NK-92 treated with Interleukin-12 subunit alpha and Interleukin-12 subunit beta, amount 100 ng/mL, for 24 hours (cell line): ENCODE data around the gene LYPD6B.

ENCODE experiments used
- DNase-seq: peaks from one replicate; lab custom pipeline; 2025; lab: John Stamatoyannopoulos, UW

Gene LYPD6B

GRCh38 chr2:149012545-149012944 is 26.0 kb upstream of the LYPD6B start:
- DNase-seq = no peak

- DNase-seq = no peak
These were observed 23.0 kb upstream of the LYPD6B start for GRCh38 chr2:149015501-149015900.

DNA sequence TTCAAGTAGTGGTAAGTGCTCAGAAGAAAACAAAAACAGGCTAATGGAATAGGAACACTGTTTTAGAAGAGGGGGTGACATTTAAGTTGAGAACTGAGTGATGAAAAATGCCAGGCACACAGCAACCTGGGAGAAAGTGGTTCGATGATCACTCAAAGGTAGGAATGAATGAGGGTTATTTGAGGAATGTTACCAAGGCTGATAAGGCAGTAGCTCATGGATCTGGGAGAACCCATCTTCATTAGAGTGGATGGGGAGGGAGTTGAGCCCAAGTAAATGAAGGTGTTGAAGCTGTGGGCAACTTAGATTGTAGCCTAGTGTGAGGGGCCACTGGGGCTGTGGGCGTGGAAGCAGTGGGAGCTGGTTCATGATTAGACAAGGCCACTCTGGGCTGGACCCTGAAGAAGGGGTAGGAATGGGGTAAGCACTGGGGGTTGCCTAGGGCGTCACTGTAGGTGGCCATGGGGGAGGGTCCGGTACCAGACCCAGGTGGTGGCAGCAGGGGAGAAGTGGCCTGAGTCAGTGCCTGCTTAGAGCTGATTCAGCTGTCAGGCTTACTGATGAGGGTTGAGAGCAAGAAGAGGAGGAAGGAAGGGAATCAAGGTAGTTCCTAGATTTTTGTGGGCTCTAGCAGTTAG is 22.5 kb upstream of the LYPD6B start:
- no peak for DNase-seq

DNA sequence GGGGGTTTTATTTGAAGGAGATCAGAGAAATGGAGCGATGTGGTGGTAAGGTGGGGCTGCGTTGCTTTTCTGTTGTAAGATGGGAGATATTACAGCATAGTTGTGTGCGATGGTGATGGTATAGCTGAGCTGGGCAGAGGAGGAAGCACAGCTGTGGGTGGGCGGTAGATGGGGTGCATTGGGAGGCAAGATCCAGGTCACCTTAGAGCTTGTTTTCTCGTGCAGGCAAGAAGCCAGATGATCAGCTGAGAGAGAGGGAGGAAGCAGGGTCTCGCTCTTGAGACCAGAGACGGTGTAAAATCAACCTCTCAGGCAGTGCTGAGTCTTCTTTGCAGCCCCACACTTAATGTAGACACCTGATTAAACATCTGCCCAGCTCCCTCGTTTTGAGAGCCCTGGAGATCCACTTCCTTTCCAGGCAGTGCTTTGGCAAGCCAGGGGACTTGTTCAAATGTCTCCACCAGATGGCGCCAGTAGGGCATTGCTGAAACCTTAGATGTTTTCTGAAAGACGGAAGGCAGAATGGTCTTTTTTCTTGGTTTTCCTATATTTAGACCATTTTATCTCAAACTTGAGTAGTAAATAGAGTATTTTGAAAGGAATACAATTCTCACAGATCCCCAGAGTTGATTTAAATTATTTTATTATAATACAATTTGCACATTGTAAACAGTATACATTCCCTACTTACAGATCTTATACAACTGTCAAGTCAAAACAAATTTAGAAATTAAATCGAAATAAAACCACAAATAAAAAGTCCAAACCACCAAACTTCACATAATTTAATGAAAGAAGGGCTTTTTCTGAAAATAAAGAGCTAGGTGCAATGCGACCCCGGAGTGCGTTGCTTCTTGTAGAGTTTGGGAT is 21.1 kb upstream of the LYPD6B start:
- DNase-seq = peak; percentile 26

DNA sequence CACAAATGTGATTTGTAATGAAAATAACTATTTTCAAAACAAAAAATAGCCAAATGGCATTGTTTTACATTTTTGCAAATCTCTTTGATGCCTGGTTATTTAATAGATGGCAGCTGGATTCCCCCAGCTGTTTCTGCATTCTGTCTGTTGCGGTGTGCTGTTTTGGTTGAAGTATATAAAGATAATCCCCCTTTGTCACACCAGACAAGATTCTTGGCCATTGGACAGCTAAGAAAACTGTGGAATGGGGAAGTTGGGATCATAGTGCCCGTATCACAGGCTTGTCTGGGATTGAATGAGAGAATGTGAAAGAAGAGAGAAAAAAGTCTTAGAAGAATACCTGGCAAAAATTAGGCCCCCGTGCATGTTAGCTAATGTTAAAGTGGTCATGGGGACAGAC is 19.5 kb upstream of the LYPD6B start:
- no peak for DNase-seq

- no peak for DNase-seq
These were observed 18.7 kb upstream of the LYPD6B start for GRCh38 chr2:149019768-149020167.

DNA sequence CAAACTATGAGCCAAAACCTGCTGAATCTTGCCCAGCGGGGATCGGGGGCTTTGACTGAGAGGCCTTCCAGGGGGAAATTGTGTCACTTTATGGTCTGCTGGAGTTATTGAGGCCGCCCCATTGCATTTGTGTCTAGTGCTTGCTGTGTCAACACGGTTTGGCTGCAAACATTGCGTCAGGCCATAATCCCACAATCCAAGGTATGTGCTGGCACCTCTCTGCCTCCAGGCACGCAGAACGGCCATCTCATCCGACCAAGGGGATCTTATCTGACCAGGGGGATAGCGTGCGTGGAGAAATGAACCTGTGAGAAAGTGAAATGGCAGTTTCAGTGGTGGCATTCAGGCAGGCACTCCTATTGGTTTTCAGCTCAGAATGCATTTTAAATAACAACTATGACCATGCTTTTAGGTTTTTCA is 18.1 kb upstream of the LYPD6B start:
- no peak for DNase-seq

GRCh38 chr2:149021271-149021719 is 17.2 kb upstream of the LYPD6B start:
- no peak for DNase-seq

- DNase-seq = no peak
These were observed 16.7 kb upstream of the LYPD6B start for GRCh38 chr2:149021761-149022160.

DNA sequence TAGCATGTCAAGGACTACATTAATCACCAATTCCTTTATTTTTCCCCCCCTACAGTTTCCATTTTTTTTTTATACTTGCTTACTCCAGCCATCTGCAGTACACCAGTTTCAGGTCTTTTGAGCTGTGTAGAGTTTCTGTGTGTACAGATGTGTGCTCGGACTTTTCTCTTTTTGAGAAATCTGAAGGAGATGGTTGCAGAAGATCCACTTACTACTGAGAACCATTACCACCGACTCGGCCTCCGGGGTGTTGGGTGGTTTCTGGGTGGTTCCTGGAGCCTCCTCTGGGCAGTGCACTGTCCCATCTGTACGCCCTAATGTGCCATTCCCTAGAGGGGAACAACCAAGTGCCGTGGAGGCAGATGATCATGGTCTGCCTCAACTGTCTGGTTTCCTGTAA is 15.4 kb upstream of the LYPD6B start:
- DNase-seq = no peak

DNA sequence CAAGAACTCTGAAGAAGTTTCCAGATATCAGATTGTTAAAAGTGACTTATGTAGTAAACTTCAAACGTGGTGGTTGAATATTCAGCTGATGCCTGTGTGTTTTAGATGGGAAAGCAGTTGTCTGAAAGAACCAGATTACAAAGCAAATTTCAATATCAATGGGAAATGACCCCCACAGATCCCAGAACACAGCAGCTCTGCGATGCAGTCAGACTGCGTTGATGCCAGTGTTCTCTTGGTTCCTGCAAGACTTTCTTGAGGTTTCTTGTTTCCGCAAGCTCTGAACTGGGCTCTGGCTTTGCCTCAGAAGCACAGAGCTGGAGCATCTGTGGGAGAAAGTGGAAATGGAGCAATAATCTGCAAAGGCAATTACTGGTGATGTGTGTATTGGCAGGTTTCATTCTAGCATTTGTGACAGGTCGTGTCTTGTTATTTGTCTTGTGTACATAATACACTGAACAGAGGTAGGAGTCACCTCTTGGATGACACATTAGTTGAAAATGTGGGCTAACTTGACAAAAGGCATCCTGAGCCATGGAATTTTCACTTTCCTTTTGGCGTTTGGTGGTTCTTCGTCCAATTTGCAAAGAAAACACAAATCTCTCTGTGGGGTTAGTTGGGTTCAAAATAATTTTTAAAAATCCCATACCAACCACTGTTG is 10.8 kb upstream of the LYPD6B start:
- no peak for DNase-seq

DNA sequence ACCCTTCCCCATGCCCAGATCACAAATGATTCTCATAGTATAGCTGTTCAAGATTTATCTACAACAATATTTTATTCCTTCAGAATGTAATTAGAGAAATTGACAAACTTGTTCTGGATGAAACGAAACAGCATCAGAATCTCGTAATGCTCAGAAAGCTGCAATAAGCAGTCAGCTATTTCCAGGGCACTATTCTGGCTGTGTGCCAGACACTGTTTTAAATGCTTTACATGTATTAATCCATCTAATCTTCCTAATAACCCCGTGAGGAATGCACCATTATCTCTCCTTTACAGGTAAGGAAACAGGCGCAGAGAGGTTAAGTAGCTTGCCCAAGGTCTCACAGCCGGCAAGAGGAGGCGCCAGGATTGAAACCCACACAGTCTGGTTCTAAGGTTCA is 10.1 kb upstream of the LYPD6B start:
- DNase-seq = no peak

GRCh38 chr2:149028891-149029290 is 9.6 kb upstream of the LYPD6B start:
- no peak for DNase-seq

GRCh38 chr2:149029307-149029965 is 9.1 kb upstream of the LYPD6B start:
- no peak for DNase-seq

- DNase-seq = no peak
These were observed 7.1 kb upstream of the LYPD6B start for GRCh38 chr2:149031396-149031795.

- no peak for DNase-seq
These were observed 4.8 kb upstream of the LYPD6B start for GRCh38 chr2:149033716-149034115.

DNA sequence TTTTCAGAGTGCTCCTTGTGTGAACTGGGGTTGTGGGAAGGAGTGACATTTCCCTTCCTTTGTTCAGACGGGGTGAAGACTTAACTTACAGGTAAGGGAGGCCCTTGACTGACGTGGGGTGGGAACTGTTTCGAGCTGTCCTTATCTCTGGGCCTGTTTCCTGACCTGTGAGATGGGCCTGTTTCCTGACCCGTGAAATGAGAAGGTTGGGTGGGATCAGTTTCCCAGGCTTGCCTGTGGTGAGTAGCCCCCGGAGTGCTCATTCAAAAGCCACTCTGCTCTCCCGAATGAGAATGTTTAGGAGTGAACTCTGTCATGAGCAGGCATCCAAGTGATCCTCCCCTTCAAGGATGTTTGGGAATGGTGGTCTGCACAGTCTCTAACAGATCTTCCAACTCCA is 4.1 kb upstream of the LYPD6B start:
- no peak for DNase-seq

DNA sequence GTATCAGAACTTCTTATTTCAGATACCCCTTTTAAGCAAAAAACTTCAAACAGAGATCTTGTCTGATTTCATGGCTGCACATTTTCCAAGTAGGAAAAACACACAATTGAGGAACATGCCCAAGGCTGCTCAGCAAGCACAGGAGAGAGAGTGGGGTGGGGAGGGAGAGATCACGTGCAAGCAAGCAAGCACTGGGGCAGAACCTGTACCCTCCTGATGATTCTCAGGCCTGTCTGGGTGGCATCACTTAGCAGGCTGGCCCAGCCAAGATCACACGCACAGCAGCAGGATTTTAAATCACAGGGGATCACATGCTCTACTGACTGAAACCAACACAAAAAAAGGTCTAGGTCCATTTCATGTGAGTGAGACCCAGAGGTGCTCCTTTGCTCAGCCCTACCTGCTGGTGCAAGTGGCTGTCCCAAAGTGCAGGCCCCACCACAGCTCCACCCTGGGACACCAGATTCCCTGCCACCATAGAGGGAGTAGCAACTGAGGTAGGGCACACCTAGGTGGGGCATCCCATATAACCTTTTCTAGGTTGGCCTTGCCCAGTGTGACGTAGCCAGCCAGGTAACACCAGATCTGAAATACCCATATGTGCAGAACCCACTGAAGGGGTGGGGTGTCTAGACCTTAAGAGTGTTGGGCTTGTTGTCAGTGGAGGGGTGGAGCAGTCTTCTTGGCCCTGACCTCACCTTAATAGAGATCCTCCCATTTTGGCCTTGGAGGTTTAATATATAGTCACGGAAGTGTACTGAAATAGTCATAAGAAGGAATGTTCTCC is 1.8 kb upstream of the LYPD6B start:
- DNase-seq = no peak

- DNase-seq = no peak
These were observed 648 bp upstream of the LYPD6B start for GRCh38 chr2:149037851-149038250.

DNA sequence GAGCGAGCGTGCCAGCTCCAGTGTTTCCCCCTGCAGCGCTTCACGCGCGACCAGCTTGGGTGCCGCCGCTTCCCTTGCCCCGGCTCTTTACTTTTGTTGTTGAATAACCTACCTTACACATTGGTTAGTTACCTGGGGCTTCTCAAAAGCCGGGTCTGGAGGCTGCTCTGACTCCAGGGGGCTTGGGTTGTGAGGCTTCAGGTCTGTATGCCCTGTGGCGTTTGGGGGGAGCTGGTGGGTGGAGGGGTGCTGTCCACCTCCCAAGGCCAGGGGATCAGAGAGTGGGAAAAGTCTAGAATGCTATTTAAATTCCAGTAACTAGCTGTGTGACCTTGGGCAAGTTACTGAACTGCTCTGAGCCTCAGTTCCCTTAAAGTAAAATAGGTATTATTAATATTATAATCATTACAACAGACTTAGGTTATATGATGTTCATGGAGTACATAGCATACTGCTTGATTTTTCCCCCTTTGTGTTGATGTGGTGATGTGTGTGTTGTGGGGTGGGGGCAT is 770 bp downstream of the LYPD6B start:
- DNase-seq = no peak

DNA sequence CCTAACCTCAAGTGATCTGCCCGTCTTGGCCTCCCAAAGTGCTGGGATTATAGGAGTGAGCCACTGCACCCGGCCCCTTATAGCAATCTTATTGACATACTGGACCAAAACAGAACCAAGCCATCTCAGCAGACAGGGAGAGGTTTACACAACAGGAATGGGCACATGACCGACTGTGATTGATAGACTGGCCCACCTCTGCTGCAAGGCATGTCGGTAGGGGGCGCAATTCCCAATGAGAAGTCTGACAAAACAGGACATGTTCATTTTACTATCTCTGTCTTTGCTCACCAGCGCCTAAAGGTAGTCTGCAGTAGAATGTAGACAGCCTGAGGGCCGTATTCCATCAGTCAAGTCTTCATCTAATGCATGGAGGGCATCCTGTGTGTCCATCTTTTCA is 2.0 kb downstream of the LYPD6B start:
- peak; percentile 5 for DNase-seq
